Sigmoid colon (tissue), 4 donors: ENCODE measurements around the gene EDEM3.

ENCODE experiments used
- CTCF ChIP-seq, 4 experiments: fragments of 450-650 bp in 3 of 4; fragments of 200-600 bp in 1 of 4; IDR thresholded peaks; one replicate each; pipeline ENCODE4 v1.5.1; 2016 to 2019; ENCODE audit warnings: antibody characterized with exemption in 4 of 4, mild to moderate bottlenecking in 3 of 4, moderate library complexity in 2 of 4
- EP300 ChIP-seq, 4 donors: sonication (generic); formaldehyde crosslinking; IDR thresholded peaks; one replicate each; pipeline ENCODE4 v1.6.1; 2017; ENCODE audit warnings: antibody characterized with exemption in 4 of 4
- POLR2A ChIP-seq, 2 donors: fragments of 450-650 bp; IDR thresholded peaks; one replicate each; pipeline ENCODE4 v1.6.1; 2016; ENCODE audit warnings: antibody characterized with exemption in 2 of 2, mild to moderate bottlenecking in 2 of 2, moderate library complexity in 2 of 2
- POLR2AphosphoS5 ChIP-seq, 4 donors: sonication (generic); formaldehyde crosslinking; IDR thresholded peaks; one replicate each; pipeline ENCODE4 v1.6.1; 2017; ENCODE audit warnings: antibody characterized with exemption in 4 of 4

DNA sequence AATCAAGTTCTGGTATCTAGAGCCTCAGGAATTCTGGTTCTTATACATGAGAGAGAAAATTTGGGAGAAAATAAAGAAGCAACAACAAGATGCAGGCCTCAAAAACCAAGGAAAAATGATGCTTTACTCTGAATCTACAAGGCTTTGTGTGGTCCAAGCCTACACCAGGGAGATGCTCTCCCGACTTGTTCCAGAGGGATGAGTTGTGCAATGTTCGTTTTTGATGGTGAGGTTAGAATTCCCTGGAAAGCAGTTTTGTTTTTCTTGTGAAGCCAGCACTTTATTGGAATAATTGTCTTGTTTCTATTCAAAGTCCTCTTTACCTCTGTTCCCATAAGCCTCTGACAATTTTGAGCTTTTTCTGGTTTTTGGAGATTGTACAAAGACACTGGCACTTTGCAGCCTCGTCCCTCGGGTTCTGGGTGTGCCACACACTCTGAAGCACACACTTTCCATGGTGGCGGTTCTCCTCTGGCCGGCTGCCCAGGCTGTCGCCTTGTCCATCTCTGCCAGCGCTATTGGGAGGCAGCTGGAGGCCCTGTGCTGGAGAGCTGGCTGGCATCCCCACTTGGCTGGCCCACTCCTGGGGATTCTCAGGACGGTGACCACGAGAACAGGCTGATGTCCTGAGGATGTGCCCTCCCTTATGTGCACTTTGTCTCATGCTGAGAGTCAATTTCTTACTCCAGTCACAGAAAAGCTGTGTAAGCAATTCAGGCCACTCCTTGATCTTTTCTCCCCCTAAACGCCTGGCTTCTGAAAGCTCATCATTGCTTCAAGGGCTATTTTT is 70.2 kb downstream of the EDEM3 start:
- TF ChIP-seq POLR2AphosphoS5 (IDR thresholded peaks at IDR 0.05) (peak in 1 of 4 donors; percentile 25), CTCF (IDR thresholded peaks at IDR 0.05) (no peak), POLR2A (IDR thresholded peaks at IDR 0.05) (no peak), EP300 (IDR thresholded peaks at IDR 0.05) (no peak)
